H1 (cell line): ENCODE data around the gene EOGT. TPM values are rescaled to one million over a fixed set of nuclear protein-coding genes. Genes with fewer than 3 reads are reported as not detected.

Experiments
- CTCF ChIA-PET: fragments of 300-600 bp; sonication (Branson Sonifier 250); formaldehyde crosslinking; loops from one replicate; lab custom pipeline; 2021; ENCODE audit not compliant: partially characterized antibody; lab: Charles Lee
- POLR2A ChIA-PET: fragments of 300-600 bp; sonication (Branson Sonifier 250); formaldehyde crosslinking; loops from one replicate; lab custom pipeline; 2021; ENCODE audit warnings: inconsistent platforms; ENCODE audit not compliant: partially characterized antibody; lab: Charles Lee
- DNase-seq, 2 experiments: peaks; one replicate each; pipeline versions ENCODE4 v3.0.0 to v3.0.0-alpha.2; 2010 to 2022; ENCODE audit warnings: low spot score in 2 of 2, low read depth in 1 of 2, mixed read lengths in 1 of 2
- FAIRE-seq: peaks from 2 replicates; lab custom pipeline; 2011; peaks lifted over from hg19 to GRCh38; lab: Jason Lieb, UNC
- H2AFZ ChIP-seq: 2 replicates; pipeline ENCODE4 v1.8.1; 2012; ENCODE audit warnings: low read length, inconsistent platforms
- H2AK5ac ChIP-seq: 2 replicates; pipeline ENCODE4 v1.6.1; 2013; ENCODE audit warnings: low read depth, low read length
- H2BK120ac ChIP-seq: replicated peaks from 2 replicates; pipeline ENCODE3; 2013; ENCODE audit warnings: low read depth, low read length, inconsistent platforms
- H2BK12ac ChIP-seq: 2 replicates; pipeline ENCODE4 v1.6.1; 2013; ENCODE audit warnings: low read depth, low read length
- H2BK15ac ChIP-seq: 2 replicates; pipeline ENCODE4 v1.6.1; 2013; ENCODE audit warnings: low read length
- H2BK20ac ChIP-seq: 2 replicates; pipeline ENCODE4 v1.6.1; 2013; ENCODE audit warnings: low read length
- H2BK5ac ChIP-seq: 2 replicates; pipeline ENCODE4 v1.6.1; 2013; ENCODE audit warnings: low read depth, low read length
- H3K14ac ChIP-seq: 2 replicates; pipeline ENCODE4 v1.6.1; 2013; ENCODE audit warnings: inconsistent platforms; ENCODE audit not compliant: insufficient read length
- H3K18ac ChIP-seq: 2 replicates; pipeline ENCODE4 v1.6.1; 2013; ENCODE audit warnings: low read length; ENCODE audit errors: extremely low read depth
- H3K23ac ChIP-seq: 2 replicates; pipeline ENCODE4 v1.6.1; 2013; ENCODE audit warnings: inconsistent platforms; ENCODE audit not compliant: insufficient read length
- H3K23me2 ChIP-seq: 2 replicates; pipeline ENCODE4 v1.6.1; 2013; ENCODE audit warnings: low read depth, low read length
- H3K27ac ChIP-seq: 2 replicates; pipeline ENCODE4 v1.6.1; 2011; ENCODE audit warnings: low read depth, low read length, inconsistent platforms
- H3K27me3 ChIP-seq, 4 experiments: replicated peaks in 1 of 4; 1 replicate in 1 of 4; 2 replicates in 3 of 4; pipeline versions ENCODE4 v1.6.1 to v1.8.1; 2011 to 2013; ENCODE audit warnings: low read length in 3 of 4, mild to moderate bottlenecking in 3 of 4, inconsistent platforms in 2 of 4, mixed read lengths in 2 of 4, moderate library complexity in 1 of 4; ENCODE audit not compliant: control insufficient read depth in 3 of 4, insufficient read depth in 3 of 4; ENCODE audit errors: extremely low read depth in 1 of 4
- H3K36me3 ChIP-seq, 4 experiments: 2 replicates each; pipeline versions ENCODE4 v1.6.1 to v1.8.1; 2011 to 2013; ENCODE audit warnings: mild to moderate bottlenecking in 4 of 4, low read length in 3 of 4, moderate library complexity in 2 of 4, control low read depth in 1 of 4, inconsistent platforms in 1 of 4; ENCODE audit not compliant: insufficient read depth in 4 of 4, control insufficient read depth in 2 of 4
- H3K4ac ChIP-seq: replicated peaks from 2 replicates; pipeline ENCODE3; 2013; ENCODE audit warnings: low read length, low read depth, mixed read lengths, inconsistent platforms; ENCODE audit not compliant: insufficient read length
- H3K4me1 ChIP-seq, 4 experiments: replicated peaks in 1 of 4; 1 replicate in 1 of 4; 2 replicates in 3 of 4; pipeline versions ENCODE4 v1.6.1 to v1.8.1; 2011 to 2013; ENCODE audit warnings: low read length in 3 of 4, inconsistent platforms in 2 of 4, mixed read lengths in 1 of 4; ENCODE audit not compliant: insufficient read depth in 4 of 4, control insufficient read depth in 3 of 4
- H3K4me2 ChIP-seq, 2 experiments: 2 replicates each; pipeline versions ENCODE4 v1.6.1 to v1.8.1; 2011 to 2013; ENCODE audit warnings: low read depth in 2 of 2, low read length in 2 of 2, control low read depth in 1 of 2, inconsistent platforms in 1 of 2, mild to moderate bottlenecking in 1 of 2; ENCODE audit not compliant: insufficient read depth in 1 of 2
- H3K4me3 ChIP-seq, 4 experiments: fragments of 200-600, 300-600 bp in 1 of 4; sonication (generic), shearing (Covaris generic), sonication (Bioruptor Twin) in 1 of 4; 2 replicates each; pipeline versions ENCODE4 v1.5.1 to v1.8.1; 2011 to 2016; ENCODE audit warnings: low read length in 4 of 4, low read depth in 3 of 4, control low read depth in 2 of 4, inconsistent platforms in 2 of 4, mild to moderate bottlenecking in 2 of 4, mixed read lengths in 1 of 4, moderate library complexity in 1 of 4; ENCODE audit not compliant: insufficient read depth in 2 of 4; ENCODE audit errors: extremely low read depth in 1 of 4
- H3K56ac ChIP-seq: replicated peaks from 2 replicates; pipeline ENCODE3; 2013; ENCODE audit warnings: low read depth, mild to moderate bottlenecking, mixed read lengths, low read length, inconsistent platforms; ENCODE audit not compliant: insufficient read length
- H3K79me1 ChIP-seq: 2 replicates; pipeline ENCODE4 v1.6.1; 2013; ENCODE audit warnings: low read depth, low read length, control low read depth
- H3K79me2 ChIP-seq, 2 experiments: 2 replicates each; pipeline versions ENCODE4 v1.6.1 to v1.8.1; 2012 to 2013; ENCODE audit warnings: low read length in 2 of 2, mild to moderate bottlenecking in 2 of 2, inconsistent platforms in 1 of 2; ENCODE audit not compliant: insufficient read depth in 2 of 2, control insufficient read depth in 1 of 2
- H3K9ac ChIP-seq, 4 experiments: replicated peaks in 1 of 4; 1 replicate in 1 of 4; 2 replicates in 3 of 4; pipeline versions ENCODE4 v1.6.1 to v1.8.1; 2011 to 2013; ENCODE audit warnings: low read depth in 3 of 4, low read length in 3 of 4, control low read depth in 2 of 4, mild to moderate bottlenecking in 2 of 4, moderate library complexity in 2 of 4, inconsistent platforms in 1 of 4; ENCODE audit errors: extremely low read depth in 1 of 4
- H3K9me3 ChIP-seq, 2 experiments: 2 replicates each; pipeline versions ENCODE4 v1.6.1 to v1.8.1; 2012 to 2013; ENCODE audit warnings: mild to moderate bottlenecking in 2 of 2, moderate library complexity in 2 of 2, control low read depth in 1 of 2, inconsistent platforms in 1 of 2, low read depth in 1 of 2, low read length in 1 of 2, mixed read lengths in 1 of 2; ENCODE audit not compliant: insufficient read depth in 2 of 2
- H4K20me1 ChIP-seq, 2 experiments: replicated peaks in 1 of 2; 2 replicates each; pipeline versions ENCODE3 to v1.8.1; 2011 to 2013; ENCODE audit warnings: inconsistent platforms in 2 of 2, low read length in 2 of 2, mild to moderate bottlenecking in 1 of 2; ENCODE audit not compliant: insufficient read depth in 2 of 2, control insufficient read depth in 1 of 2
- H4K5ac ChIP-seq: 2 replicates; pipeline ENCODE4 v1.6.1; 2013; ENCODE audit warnings: low read length, low read depth, mixed read lengths, inconsistent platforms; ENCODE audit not compliant: insufficient read length
- H4K8ac ChIP-seq: 2 replicates; pipeline ENCODE4 v1.8.0; 2013; ENCODE audit warnings: mild to moderate bottlenecking, moderate library complexity, low read length, inconsistent platforms; ENCODE audit not compliant: insufficient read depth; ENCODE audit errors: extremely low read depth
- H4K91ac ChIP-seq: replicated peaks from 2 replicates; pipeline ENCODE3; 2013; ENCODE audit warnings: low read length, mixed read lengths, inconsistent platforms; ENCODE audit not compliant: insufficient read length
- NANOG ChIP-seq: IDR thresholded peaks from 2 replicates; pipeline ENCODE4 v1.6.1; 2011; ENCODE audit warnings: low read length, low read depth, mild to moderate bottlenecking, inconsistent platforms; ENCODE audit not compliant: insufficient read depth, poor library complexity, severe bottlenecking
- POLR2A ChIP-seq, 2 experiments: IDR thresholded peaks; 1 replicate in 1 of 2; 2 replicates in 1 of 2; pipeline ENCODE4 v1.6.1; 2011; ENCODE audit warnings: low read depth in 2 of 2, low read length in 2 of 2, mild to moderate bottlenecking in 2 of 2; ENCODE audit errors: control extremely low read depth in 1 of 2
- RBBP5 ChIP-seq: IDR thresholded peaks from 2 replicates; pipeline ENCODE4 v1.7.1; 2012; ENCODE audit warnings: low read depth, mild to moderate bottlenecking, inconsistent platforms, low read length, moderate library complexity, borderline replicate concordance
- SP4 ChIP-seq: IDR thresholded peaks from 2 replicates; pipeline ENCODE4 v1.6.1; 2012; ENCODE audit warnings: low read length, inconsistent platforms
- SUZ12 ChIP-seq: fragments of 200-600 bp; sonication (generic); IDR thresholded peaks from 2 replicates; pipeline ENCODE4 v1.6.1; 2012; ENCODE audit warnings: mild to moderate bottlenecking, inconsistent platforms, low read length, moderate library complexity, mixed read lengths
- USF2 ChIP-seq: IDR thresholded peaks from 2 replicates; pipeline ENCODE4 v1.6.1; 2011; ENCODE audit warnings: low read length, improper control_type of control experiment
- whole genome bisulfite sequencing, 2 experiments: shearing (Covaris generic) in 1 of 2; methylation state at CpG; one replicate each; pipeline versions ENCODE4 v1.1.6 to v1.1.7; 2013 to 2015; ENCODE audit warnings: low lambda C conversion rate in 2 of 2, mixed read lengths in 2 of 2, inconsistent platforms in 1 of 2, low coverage in 1 of 2, missing lambda C conversion rate in 1 of 2; ENCODE audit not compliant: insufficient replicate concordance in 2 of 2, insufficient coverage in 1 of 2, insufficient read length in 1 of 2; ENCODE audit errors: extremely low coverage in 1 of 2, missing lambda C conversion rate in 1 of 2; 5-methylcytosine and 5-hydroxymethylcytosine counted together
- polyA plus RNA-seq, 7 experiments: library from polyadenylated mRNA; depleted of rRNA in 3 of 7; stranded (reverse) in 5 of 7; unstranded in 2 of 7; fragments of >200 nt in 5 of 7; fragments of 200-250 nt in 2 of 7; gene quantifications; 1 replicate in 5 of 7; 2 replicates in 1 of 7; 4 replicates in 1 of 7; pipeline versions ENCODE4 v1.2.1 to v1.2.3, GENCODE V29; 2011 to 2013; ENCODE audit warnings: missing spikeins in 2 of 7, mixed read lengths in 2 of 7
- total RNA-seq: library from RNA; stranded (reverse); fragmentation: NEBNext Ultra II Directional; extraction: Animal tissue kit (Norgen Biotek cat#: 25700); gene quantifications from 2 replicates; pipeline ENCODE4 v1.2.1, GENCODE V29; 2021

The EOGT gene
- total and polyA plus RNA-seq, 2 of the 8 experiments (the other 6 are each of a cell fraction or from before 2014, with no cell fraction given), result 6.7 to 20.7 TPM

- no peak for TF ChIP-seq NANOG
- TF ChIP-seq SUZ12, result no peak
- no peak for TF ChIP-seq POLR2A (IDR thresholded peaks at IDR 0.05; ENCODE audit: control extremely low read depth in 1 of 2, low read depth in 2 of 2, low read length in 2 of 2)
- TF ChIP-seq USF2, result no peak
- TF ChIP-seq SP4, result no peak
- no peak for TF ChIP-seq RBBP5
- no peaks in the 10 kb centered on the region for H3K9me3 ChIP-seq
- 93% methylated on average over 5 of the region's 5 CpGs; no CpG with 5 or more reads in 1 of the 2 experiments for WGBS, 2 experiments
- H2BK12ac ChIP-seq, result no peak overlapping the region
- no peak overlapping the region for H3K14ac ChIP-seq
- H3K4me2 ChIP-seq, result no peak overlapping the region
- H3K18ac ChIP-seq, result no peak overlapping the region
- no peaks in the 10 kb centered on the region for H4K20me1 ChIP-seq
- H3K23ac ChIP-seq, result no peak overlapping the region
- H3K4me3 ChIP-seq, result no peak overlapping the region
- DNase-seq (no peak), FAIRE-seq (no peak)
- H2BK20ac ChIP-seq, result no peak overlapping the region
- H4K8ac ChIP-seq, result no peak overlapping the region
- ChIA-PET CTCF (no interaction called here), POLR2A (no interaction called here)
- H2BK5ac ChIP-seq, result no peak overlapping the region
- H4K91ac ChIP-seq, result no peak overlapping the region
- H3K27ac ChIP-seq, result no peak overlapping the region
- H2AFZ ChIP-seq, result no peak overlapping the region
- no peak overlapping the region for H3K56ac ChIP-seq
- no peak overlapping the region for H2AK5ac ChIP-seq
- H3K79me1 ChIP-seq, result no peaks in the 10 kb centered on the region
- no peaks in the 10 kb centered on the region for H3K4me1 ChIP-seq
- H3K27me3 ChIP-seq, result no peaks in the 10 kb centered on the region
- no peaks in the 10 kb centered on the region for H3K79me2 ChIP-seq
- H2BK120ac ChIP-seq, result no peak overlapping the region
- H2BK15ac ChIP-seq, result no peak overlapping the region
- H3K23me2 ChIP-seq, result no peaks in the 10 kb centered on the region
- H3K4ac ChIP-seq, result no peak overlapping the region
- H3K36me3 ChIP-seq, result no peaks in the 10 kb centered on the region
- no peak overlapping the region for H4K5ac ChIP-seq
- no peak overlapping the region for H3K9ac ChIP-seq
Observed at GRCh38 chr3:68963891-68964290, 49.6 kb downstream of the EOGT start.
